Eye (tissue), 1 donor: ENCODE measurements around the gene PTPRZ1.

Experiments used
- DNase-seq: peaks from one replicate; pipeline ENCODE4 v3.0.0-alpha.2; 2015

The PTPRZ1 gene

GRCh38 chr7:121872831-121873288 lies at the start of gene PTPRZ1:
Gene PTPRZ1, plus strand, starts transcription at chr7:121873161. Its CDS starts 339 bp downstream, at chr7:121873500.
- DNase-seq: peak; percentile 90

- no peak for DNase-seq
These were observed 48.7 kb upstream of the PTPRZ1 start for GRCh38 chr7:121824276-121824675.

GRCh38 chr7:121831351-121831750 lies 41.6 kb upstream of the PTPRZ1 start:
- no peak for DNase-seq

GRCh38 chr7:121831801-121832200 lies 41.2 kb upstream of the PTPRZ1 start:
- no peak for DNase-seq

GRCh38 chr7:121832347-121832746 lies 40.6 kb upstream of the PTPRZ1 start:
- no peak for DNase-seq

GRCh38 chr7:121833991-121834390 lies 39.0 kb upstream of the PTPRZ1 start:
- no peak for DNase-seq

GRCh38 chr7:121837462-121837861 lies 35.5 kb upstream of the PTPRZ1 start:
- DNase-seq: peak; percentile 9

- DNase-seq: no peak
These were observed 25.9 kb upstream of the PTPRZ1 start for GRCh38 chr7:121847041-121847440.

- no peak for DNase-seq
These were observed 19.7 kb upstream of the PTPRZ1 start for GRCh38 chr7:121853307-121853706.

GRCh38 chr7:121860953-121861352 lies 12.0 kb upstream of the PTPRZ1 start:
- DNase-seq: no peak

- no peak for DNase-seq
These were observed 10.4 kb upstream of the PTPRZ1 start for GRCh38 chr7:121862591-121862990.

GRCh38 chr7:121871188-121871587 lies 1.8 kb upstream of the PTPRZ1 start:
- DNase-seq: no peak

GRCh38 chr7:121873289-121874194 lies 581 bp downstream of the PTPRZ1 start:
- DNase-seq: peak; percentile 87

GRCh38 chr7:121874298-121874697 lies 1.3 kb downstream of the PTPRZ1 start:
- peak; percentile 36 for DNase-seq

- DNase-seq: no peak
These were observed 2.2 kb downstream of the PTPRZ1 start for GRCh38 chr7:121875203-121875602.

GRCh38 chr7:121876656-121877500 lies 3.9 kb downstream of the PTPRZ1 start:
- DNase-seq: no peak

- DNase-seq: no peak
These were observed 6.0 kb downstream of the PTPRZ1 start for GRCh38 chr7:121878918-121879464.

- DNase-seq: no peak
These were observed 6.6 kb downstream of the PTPRZ1 start for GRCh38 chr7:121879544-121879943.

GRCh38 chr7:121882731-121883130 lies 9.8 kb downstream of the PTPRZ1 start:
- DNase-seq: no peak

- no peak for DNase-seq
These were observed 12.4 kb downstream of the PTPRZ1 start for GRCh38 chr7:121885166-121885920.

GRCh38 chr7:121887634-121888033 lies 14.7 kb downstream of the PTPRZ1 start:
- DNase-seq: no peak

- DNase-seq: no peak
These were observed 17.9 kb downstream of the PTPRZ1 start for GRCh38 chr7:121890833-121891232.

GRCh38 chr7:121891731-121892130 lies 18.8 kb downstream of the PTPRZ1 start:
- DNase-seq: no peak
